ENCODE measurements around the gene TIMM10B. TPM values are rescaled to one million over a fixed set of nuclear protein-coding genes. Genes with fewer than 3 reads are reported as not detected.

Gene TIMM10B
- total RNA-seq, 1 experiment from 2014 or later = 53.1 TPM

GRCh38 chr11:6498544-6498943 is 17.2 kb downstream of the TIMM10B start:
- intact Hi-C loops (cut with micrococcal nuclease; ENCODE audit: unreplicated experiment) = no loop called here

GRCh38 chr11:6502382-6502781 is 21.1 kb downstream of the TIMM10B start:
- Mint-ChIP-seq H3K36me3 (ENCODE audit: insufficient read depth, unreplicated experiment) (no peaks in the 10 kb centered on the region), H3K4me1 (ENCODE audit: low read depth, unreplicated experiment) (peaks cover 7% of the 10 kb centered on the region), H3K27me3 (ENCODE audit: insufficient read depth, unreplicated experiment) (no peaks in the 10 kb centered on the region), H3K27ac (ENCODE audit: unreplicated experiment) (no peak overlapping the region), H3K4me3 (ENCODE audit: unreplicated experiment) (no peak overlapping the region), H3K9me3 (ENCODE audit: unreplicated experiment) (no peaks in the 10 kb centered on the region)
- Histone ChIP-seq H3K9me3 (no peaks in the 10 kb centered on the region), H3K4me1 (no peaks in the 10 kb centered on the region), H3K4me3 (ENCODE audit: low read depth, low read length) (no peak overlapping the region), H3K36me3 (ENCODE audit: control insufficient read depth, insufficient read depth, low read length) (peaks cover 2% of the 10 kb centered on the region), H3K27me3 (replicated peaks; ENCODE audit: control insufficient read depth, insufficient read depth, low read length) (no peaks in the 10 kb centered on the region)
- no peak for DNase-seq
- POLR2A ChIA-PET = no interaction called here
- CTCF ChIA-PET = no interaction called here
- intact Hi-C loops (cut with micrococcal nuclease; ENCODE audit: unreplicated experiment) = no loop called here
- no TSS peak for BruUV-seq (replicated peaks)
- TF ChIP-seq, protein P1, sequence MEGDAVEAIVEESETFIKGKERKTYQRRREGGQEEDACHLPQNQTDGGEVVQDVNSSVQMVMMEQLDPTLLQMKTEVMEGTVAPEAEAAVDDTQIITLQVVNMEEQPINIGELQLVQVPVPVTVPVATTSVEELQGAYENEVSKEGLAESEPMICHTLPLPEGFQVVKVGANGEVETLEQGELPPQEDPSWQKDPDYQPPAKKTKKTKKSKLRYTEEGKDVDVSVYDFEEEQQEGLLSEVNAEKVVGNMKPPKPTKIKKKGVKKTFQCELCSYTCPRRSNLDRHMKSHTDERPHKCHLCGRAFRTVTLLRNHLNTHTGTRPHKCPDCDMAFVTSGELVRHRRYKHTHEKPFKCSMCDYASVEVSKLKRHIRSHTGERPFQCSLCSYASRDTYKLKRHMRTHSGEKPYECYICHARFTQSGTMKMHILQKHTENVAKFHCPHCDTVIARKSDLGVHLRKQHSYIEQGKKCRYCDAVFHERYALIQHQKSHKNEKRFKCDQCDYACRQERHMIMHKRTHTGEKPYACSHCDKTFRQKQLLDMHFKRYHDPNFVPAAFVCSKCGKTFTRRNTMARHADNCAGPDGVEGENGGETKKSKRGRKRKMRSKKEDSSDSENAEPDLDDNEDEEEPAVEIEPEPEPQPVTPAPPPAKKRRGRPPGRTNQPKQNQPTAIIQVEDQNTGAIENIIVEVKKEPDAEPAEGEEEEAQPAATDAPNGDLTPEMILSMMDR (IDR thresholded peaks at IDR 0.05; ENCODE audit: insufficient read depth in 1 of 2, low read depth in 1 of 2, low read length in 1 of 2, severe bottlenecking in 1 of 2, unreplicated experiment in 1 of 2) = no peak

More at GRCh38 chr11:6498544-6498943, 17.2 kb downstream of the TIMM10B start:
- H3K27me3 Mint-ChIP-seq (ENCODE audit: insufficient read depth, unreplicated experiment) = no peaks in the 10 kb centered on the region
- POLR2A ChIA-PET = no interaction called here
- TF ChIP-seq, protein P1 (IDR thresholded peaks at IDR 0.05; ENCODE audit: insufficient read depth in 1 of 2, low read depth in 1 of 2, low read length in 1 of 2, severe bottlenecking in 1 of 2, unreplicated experiment in 1 of 2) = no peak
- no TSS peak for BruUV-seq (replicated peaks)
- Histone ChIP-seq H3K4me3 (ENCODE audit: low read depth, low read length) (no peak overlapping the region), H3K4me1 (no peaks in the 10 kb centered on the region), H3K36me3 (ENCODE audit: control insufficient read depth, insufficient read depth, low read length) (peaks cover 2% of the 10 kb centered on the region; the same call in 1 of the 2 replicates), H3K27me3 (replicated peaks; ENCODE audit: control insufficient read depth, insufficient read depth, low read length) (no peaks in the 10 kb centered on the region), H3K9me3 (no peaks in the 10 kb centered on the region)
- H3K36me3 Mint-ChIP-seq (ENCODE audit: insufficient read depth, unreplicated experiment) = peaks cover 5% of the 10 kb centered on the region
- H3K4me1 Mint-ChIP-seq (ENCODE audit: low read depth, unreplicated experiment) = peaks cover 17% of the 10 kb centered on the region
- H3K4me3 Mint-ChIP-seq (ENCODE audit: unreplicated experiment) = no peak overlapping the region
- no peak overlapping the region for H3K27ac Mint-ChIP-seq (ENCODE audit: unreplicated experiment)
- DNase-seq = no peak
- CTCF ChIA-PET = interaction anchor here (0.6 to 3.1 kb wide), 4 partner anchors 22 to 119 kb away, joined by 3 to 13 read pairs (median 5); partner anchors contain the start of gene SMPD1
- no peaks in the 10 kb centered on the region for H3K9me3 Mint-ChIP-seq (ENCODE audit: unreplicated experiment)

DNA sequence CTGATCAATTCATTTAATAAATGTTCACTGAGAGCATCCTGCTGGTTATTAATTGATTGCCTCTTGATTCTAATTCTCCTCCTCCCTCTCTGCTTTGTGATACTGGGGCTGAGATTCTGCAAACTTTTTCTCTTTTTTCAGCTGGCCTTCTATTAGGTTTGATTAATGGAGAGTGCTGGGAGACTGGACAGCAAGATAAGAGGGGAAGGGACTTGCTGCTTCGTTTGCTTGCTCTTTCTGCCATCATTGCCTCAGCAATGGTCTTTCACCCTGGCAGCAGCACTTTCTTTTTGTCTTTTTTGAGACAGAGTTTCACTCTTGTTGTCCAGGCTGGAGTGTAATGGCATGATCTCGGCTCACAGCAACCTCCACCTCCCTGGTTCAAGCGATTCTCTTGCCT is 22.9 kb downstream of the TIMM10B start:
- no peaks in the 10 kb centered on the region for H3K27me3 Mint-ChIP-seq (ENCODE audit: insufficient read depth, unreplicated experiment)
- intact Hi-C loops (cut with micrococcal nuclease; ENCODE audit: unreplicated experiment) = no loop called here
- no peak for DNase-seq
- no peak overlapping the region for H3K4me3 Mint-ChIP-seq (ENCODE audit: unreplicated experiment)
- Histone ChIP-seq H3K4me1 (no peaks in the 10 kb centered on the region), H3K27me3 (replicated peaks; ENCODE audit: control insufficient read depth, insufficient read depth, low read length) (no peaks in the 10 kb centered on the region), H3K9me3 (no peaks in the 10 kb centered on the region), H3K36me3 (ENCODE audit: control insufficient read depth, insufficient read depth, low read length) (no peaks in the 10 kb centered on the region; the same call in 1 of the 2 replicates), H3K4me3 (ENCODE audit: low read depth, low read length) (no peak overlapping the region)
- no peak overlapping the region for H3K27ac Mint-ChIP-seq (ENCODE audit: unreplicated experiment)
- BruUV-seq (replicated peaks) = no TSS peak
- H3K36me3 Mint-ChIP-seq (ENCODE audit: insufficient read depth, unreplicated experiment) = no peaks in the 10 kb centered on the region
- no peaks in the 10 kb centered on the region for H3K9me3 Mint-ChIP-seq (ENCODE audit: unreplicated experiment)
- peaks cover 7% of the 10 kb centered on the region for H3K4me1 Mint-ChIP-seq (ENCODE audit: low read depth, unreplicated experiment)
- ChIA-PET POLR2A (no interaction called here), CTCF (interaction anchor here (4.0 kb wide), 1 partner anchor 126 kb away, joined by 52 read pairs; no protein-coding TSS in a partner anchor)
- TF ChIP-seq, protein P1 (IDR thresholded peaks at IDR 0.05; ENCODE audit: insufficient read depth in 1 of 2, low read depth in 1 of 2, low read length in 1 of 2, severe bottlenecking in 1 of 2, unreplicated experiment in 1 of 2) = no peak
